Uterus (tissue), 2 donors: ENCODE data around the gene CLCN1.

Experiments used
- POLR2A ChIP-seq, 2 donors: fragments of 450-650 bp; IDR thresholded peaks; one replicate each; pipeline ENCODE4 v1.6.1; 2016; ENCODE audit warnings: antibody characterized with exemption in 2 of 2, mild to moderate bottlenecking in 1 of 2, moderate library complexity in 1 of 2
- TF ChIP-seq, protein P1 (sequence below), 4 experiments: fragments of 200-600 bp in 2 of 4; fragments of 450-650 bp in 2 of 4; sonication (generic) in 2 of 4; IDR thresholded peaks; one replicate each; pipeline ENCODE4 v1.5.1; 2016 to 2019; ENCODE audit warnings: antibody characterized with exemption in 4 of 4, mild to moderate bottlenecking in 2 of 4, moderate library complexity in 1 of 4

DNA sequence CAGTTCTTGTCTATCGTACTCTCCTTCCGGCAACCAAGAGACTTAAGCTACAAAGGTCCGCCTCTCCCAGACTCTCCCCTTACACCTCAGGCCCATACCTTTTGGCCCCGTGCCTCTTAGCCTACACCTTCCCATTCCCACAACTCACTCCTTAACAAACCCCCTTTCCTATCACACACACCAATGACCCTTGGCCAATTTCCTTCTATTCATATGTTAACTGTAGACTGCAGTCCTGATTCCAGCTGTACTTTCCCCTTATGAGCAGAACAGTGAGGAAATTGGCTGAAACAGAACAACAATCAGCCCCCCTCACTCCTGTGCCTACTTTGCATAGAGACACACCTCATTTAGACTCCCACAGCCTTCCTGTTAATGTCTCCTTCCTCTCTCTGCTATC lies 32.5 kb upstream of the CLCN1 start:
- TF ChIP-seq, protein P1, sequence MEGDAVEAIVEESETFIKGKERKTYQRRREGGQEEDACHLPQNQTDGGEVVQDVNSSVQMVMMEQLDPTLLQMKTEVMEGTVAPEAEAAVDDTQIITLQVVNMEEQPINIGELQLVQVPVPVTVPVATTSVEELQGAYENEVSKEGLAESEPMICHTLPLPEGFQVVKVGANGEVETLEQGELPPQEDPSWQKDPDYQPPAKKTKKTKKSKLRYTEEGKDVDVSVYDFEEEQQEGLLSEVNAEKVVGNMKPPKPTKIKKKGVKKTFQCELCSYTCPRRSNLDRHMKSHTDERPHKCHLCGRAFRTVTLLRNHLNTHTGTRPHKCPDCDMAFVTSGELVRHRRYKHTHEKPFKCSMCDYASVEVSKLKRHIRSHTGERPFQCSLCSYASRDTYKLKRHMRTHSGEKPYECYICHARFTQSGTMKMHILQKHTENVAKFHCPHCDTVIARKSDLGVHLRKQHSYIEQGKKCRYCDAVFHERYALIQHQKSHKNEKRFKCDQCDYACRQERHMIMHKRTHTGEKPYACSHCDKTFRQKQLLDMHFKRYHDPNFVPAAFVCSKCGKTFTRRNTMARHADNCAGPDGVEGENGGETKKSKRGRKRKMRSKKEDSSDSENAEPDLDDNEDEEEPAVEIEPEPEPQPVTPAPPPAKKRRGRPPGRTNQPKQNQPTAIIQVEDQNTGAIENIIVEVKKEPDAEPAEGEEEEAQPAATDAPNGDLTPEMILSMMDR (IDR thresholded peaks at IDR 0.05): no peak
- TF ChIP-seq POLR2A (IDR thresholded peaks at IDR 0.05): no peak
